Measurements from ENCODE around the gene MCRIP1.

GRCh38 chr17:81859906-81860755 lies 27.0 kb upstream of the MCRIP1 start, which contains the start of gene P4HB:
- TF ChIP-seq TCF12 (IDR thresholded peaks at IDR 0.05; ENCODE audit: low read depth) (no peak; the same call in 1 of the 2 replicates), YY1 (IDR thresholded peaks at IDR 0.05; ENCODE audit: low read depth) (no peak), EP300 (IDR thresholded peaks at IDR 0.05; ENCODE audit: borderline replicate concordance) (0 out of 2 replicates have a peak, but pooled peaks have one; percentile 13), CEBPB (IDR thresholded peaks at IDR 0.05) (no peak), USF1 (IDR thresholded peaks at IDR 0.05) (no peak), REST (IDR thresholded peaks at IDR 0.05; ENCODE audit: low read depth) (no peak), RAD21 (IDR thresholded peaks at IDR 0.05; ENCODE audit: low read depth) (no peak), EGR1 (IDR thresholded peaks at IDR 0.05) (no peak; the same call in none of the 2 replicates), NFIC (IDR thresholded peaks at IDR 0.05) (0 out of 2 replicates have a peak, but pooled peaks have one; percentile 3), FOXM1 (IDR thresholded peaks at IDR 0.05; ENCODE audit: borderline replicate concordance, low read depth) (no peak)
- TF ChIP-seq, protein P1, sequence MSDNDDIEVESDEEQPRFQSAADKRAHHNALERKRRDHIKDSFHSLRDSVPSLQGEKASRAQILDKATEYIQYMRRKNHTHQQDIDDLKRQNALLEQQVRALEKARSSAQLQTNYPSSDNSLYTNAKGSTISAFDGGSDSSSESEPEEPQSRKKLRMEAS (IDR thresholded peaks at IDR 0.05), result no peak; the same call in 1 of the 2 replicates

Measured in Ishikawa (cell line).